CD14-positive monocyte (primary cell): Measurements from ENCODE around the gene FGGY. TPM values are rescaled to one million over a fixed set of nuclear protein-coding genes. Genes with fewer than 3 reads are reported as not detected.
"Not testable (repeated sequence)": the region's sequence is repeated elsewhere in the genome, so short reads cannot be mapped to it uniquely, and the experiment has no call there.

Experiments used
- DNase-seq, 3 donors: peaks; one replicate each; pipeline ENCODE4 v3.0.0-alpha.2; 2011 to 2022
- H2AFZ ChIP-seq: 2 replicates; pipeline ENCODE4 v1.6.0; 2012; ENCODE audit warnings: mild to moderate bottlenecking, low read depth, low read length, inconsistent platforms; ENCODE audit not compliant: insufficient read depth, poor library complexity, severe bottlenecking
- H3K27ac ChIP-seq, 2 donors: 1 replicate in 1 of 2; 2 replicates in 1 of 2; pipeline ENCODE4 v1.5.1; 2012 to 2013; ENCODE audit warnings: low read length in 2 of 2, control low read depth in 1 of 2, inconsistent platforms in 1 of 2, low read depth in 1 of 2, mild to moderate bottlenecking in 1 of 2
- H3K27me3 ChIP-seq, 2 donors: one replicate each; pipeline versions ENCODE4 v1.6.0 to v1.6.1; 2011 to 2013; ENCODE audit warnings: low read length in 2 of 2; ENCODE audit not compliant: control insufficient read depth in 2 of 2, insufficient read depth in 2 of 2
- H3K36me3 ChIP-seq, 2 donors: replicated peaks in 1 of 2; 1 replicate in 1 of 2; 2 replicates in 1 of 2; pipeline versions ENCODE4 v1.5.1 to v1.6.1; 2012 to 2013; ENCODE audit warnings: low read length in 2 of 2, control low read depth in 1 of 2, inconsistent platforms in 1 of 2, mild to moderate bottlenecking in 1 of 2; ENCODE audit not compliant: insufficient read depth in 2 of 2, control insufficient read depth in 1 of 2
- H3K4me1 ChIP-seq, 2 donors: 1 replicate in 1 of 2; 2 replicates in 1 of 2; pipeline versions ENCODE4 v1.5.1 to v1.6.1; 2012 to 2013; ENCODE audit warnings: low read length in 2 of 2, control low read depth in 1 of 2, inconsistent platforms in 1 of 2, mild to moderate bottlenecking in 1 of 2, moderate library complexity in 1 of 2; ENCODE audit not compliant: insufficient read depth in 2 of 2, control insufficient read depth in 1 of 2
- H3K4me2 ChIP-seq: replicated peaks from 2 replicates; pipeline ENCODE3; 2012; ENCODE audit warnings: low read length, moderate library complexity, mild to moderate bottlenecking; ENCODE audit not compliant: poor library complexity, severe bottlenecking; ENCODE audit errors: extremely low read depth
- H3K4me3 ChIP-seq, 3 experiments: fragments of 200-600 bp in 1 of 3; sonication (generic) in 1 of 3; replicated peaks in 1 of 3; 1 replicate in 2 of 3; 2 replicates in 1 of 3; pipeline ENCODE4 v1.5.1; 2011 to 2013; ENCODE audit warnings: low read length in 3 of 3, mild to moderate bottlenecking in 3 of 3, control low read depth in 2 of 3, low read depth in 2 of 3, inconsistent platforms in 1 of 3, moderate library complexity in 1 of 3
- H3K79me2 ChIP-seq: 2 replicates; pipeline ENCODE4 v1.6.0; 2012; ENCODE audit warnings: mild to moderate bottlenecking, control low read depth, inconsistent platforms, low read length, moderate library complexity; ENCODE audit not compliant: insufficient read depth
- H3K9ac ChIP-seq: 2 replicates; pipeline ENCODE4 v1.6.0; 2017; ENCODE audit warnings: low read length, mild to moderate bottlenecking; ENCODE audit not compliant: insufficient read depth, poor library complexity, severe bottlenecking
- H3K9me3 ChIP-seq, 2 donors: replicated peaks in 1 of 2; 1 replicate in 1 of 2; 2 replicates in 1 of 2; pipeline versions ENCODE4 v1.5.1 to v1.6.1; 2012 to 2013; ENCODE audit warnings: low read length in 2 of 2, control low read depth in 1 of 2; ENCODE audit not compliant: control insufficient read depth in 1 of 2, insufficient read depth in 1 of 2
- H4K20me1 ChIP-seq: 2 replicates; pipeline ENCODE4 v1.6.0; 2012; ENCODE audit warnings: mild to moderate bottlenecking, low read length, control low read depth, moderate library complexity; ENCODE audit not compliant: insufficient read depth
- H3K27ac Mint-ChIP-seq, 7 donors: one replicate each; pipeline ENCODE4 v1.8.0; 2020; ENCODE audit warnings: mild to moderate bottlenecking in 7 of 7, mixed read lengths in 7 of 7, moderate library complexity in 6 of 7, inconsistent platforms in 2 of 7
- H3K27me3 Mint-ChIP-seq, 3 donors: one replicate each; pipeline ENCODE4 v1.8.0; 2021 to 2022; ENCODE audit warnings: low read depth in 3 of 3, mild to moderate bottlenecking in 3 of 3, mixed read lengths in 3 of 3, moderate library complexity in 3 of 3, inconsistent platforms in 1 of 3
- H3K36me3 Mint-ChIP-seq, 2 donors: one replicate each; pipeline ENCODE4 v1.8.0; 2020; ENCODE audit warnings: mixed read lengths in 2 of 2, inconsistent platforms in 1 of 2, mild to moderate bottlenecking in 1 of 2
- H3K4me1 Mint-ChIP-seq: one replicate; pipeline ENCODE4 v1.8.0; 2020; ENCODE audit warnings: mild to moderate bottlenecking, mixed read lengths
- H3K4me3 Mint-ChIP-seq, 2 donors: one replicate each; pipeline ENCODE4 v1.8.0; 2020; ENCODE audit warnings: mild to moderate bottlenecking in 2 of 2, mixed read lengths in 2 of 2, moderate library complexity in 1 of 2
- H3K9me3 Mint-ChIP-seq, 7 donors: one replicate each; pipeline ENCODE4 v1.8.0; 2020 to 2022; ENCODE audit warnings: mixed read lengths in 7 of 7, mild to moderate bottlenecking in 6 of 7, moderate library complexity in 6 of 7, inconsistent platforms in 2 of 7
- CTCF ChIP-seq: fragments of 200-600 bp; IDR thresholded peaks from one replicate; pipeline ENCODE4 v1.8.0; 2022; ENCODE audit warnings: antibody characterized with exemption, mild to moderate bottlenecking
- WGBS: methylation state at CpG from one replicate; pipeline ENCODE4 v1.1.5; 2013; ENCODE audit warnings: missing lambda C conversion rate; ENCODE audit not compliant: insufficient coverage; 5-methylcytosine and 5-hydroxymethylcytosine counted together
- intact Hi-C, 2 donors: fragments of 100-400 bp; cut with micrococcal nuclease; formaldehyde crosslinking; loops; one replicate each; pipeline versions ENCODE4 v1.15.0 to v1.15.1; 2023
- polyA plus RNA-seq, 3 donors: library from polyadenylated mRNA; depleted of rRNA in 1 of 3; unstranded in 2 of 3; stranded (reverse) in 1 of 3; fragments of 300-500 nt in 2 of 3; fragments of >200 nt in 1 of 3; fragmentation: Illumina TruSeq in 2 of 3; gene quantifications; 1 replicate in 2 of 3; 2 replicates in 1 of 3; pipeline ENCODE4 v1.2.3, GENCODE V29; 2012 to 2021

The FGGY gene
- polyA plus RNA-seq, 3 donors, result 2.3 to 4.3 (median 2.9) TPM

- H2AFZ ChIP-seq, H3K36me3 ChIP-seq, H3K9me3 ChIP-seq, H3K4me2 ChIP-seq, H3K36me3 Mint-ChIP-seq, H3K79me2 ChIP-seq, H3K4me3 ChIP-seq, intact Hi-C loops, H3K27ac Mint-ChIP-seq, H3K27me3 ChIP-seq, H3K4me1 ChIP-seq, H3K4me1 Mint-ChIP-seq, DNase-seq, H3K9ac ChIP-seq, H3K4me3 Mint-ChIP-seq, H4K20me1 ChIP-seq, H3K27ac ChIP-seq, H3K27me3 Mint-ChIP-seq: not testable (repeated sequence)
- H3K9me3 Mint-ChIP-seq, result peaks cover 3 to 16% (median 6%) of the 10 kb centered on the region in 7 donors
Observed at GRCh38 chr1:59465478-59465877, 168.6 kb downstream of the FGGY start.

- Histone ChIP-seq H4K20me1 (no peaks in the 10 kb centered on the region), H3K79me2 (no peaks in the 10 kb centered on the region), H3K27ac (no peak overlapping the region), H3K27me3 (no peaks in the 10 kb centered on the region), H2AFZ (no peak overlapping the region), H3K36me3 (no peaks in the 10 kb centered on the region), H3K9me3 (peaks cover 0 to 14% of the 10 kb centered on the region in 2 donors), H3K9ac (no peak overlapping the region), H3K4me3 (no peak overlapping the region), H3K4me2 (no peak overlapping the region), H3K4me1 (no peaks in the 10 kb centered on the region)
- H3K9me3 Mint-ChIP-seq, result peaks cover 4 to 21% (median 10%) of the 10 kb centered on the region in 7 donors
- no peak for DNase-seq
- H3K27me3 Mint-ChIP-seq, result no peaks in the 10 kb centered on the region
- H3K27ac Mint-ChIP-seq, result no peak overlapping the region
- intact Hi-C loops, result no loop called here
- H3K4me3 Mint-ChIP-seq, result no peak overlapping the region
- TF ChIP-seq CTCF, result no peak
- 100% methylated on average over 1 of the region's 1 CpG for WGBS
- peaks cover 1% of the 10 kb centered on the region for H3K4me1 Mint-ChIP-seq
- no peaks in the 10 kb centered on the region for H3K36me3 Mint-ChIP-seq
Observed at GRCh38 chr1:59468828-59469428, 172.0 kb downstream of the FGGY start.

DNA sequence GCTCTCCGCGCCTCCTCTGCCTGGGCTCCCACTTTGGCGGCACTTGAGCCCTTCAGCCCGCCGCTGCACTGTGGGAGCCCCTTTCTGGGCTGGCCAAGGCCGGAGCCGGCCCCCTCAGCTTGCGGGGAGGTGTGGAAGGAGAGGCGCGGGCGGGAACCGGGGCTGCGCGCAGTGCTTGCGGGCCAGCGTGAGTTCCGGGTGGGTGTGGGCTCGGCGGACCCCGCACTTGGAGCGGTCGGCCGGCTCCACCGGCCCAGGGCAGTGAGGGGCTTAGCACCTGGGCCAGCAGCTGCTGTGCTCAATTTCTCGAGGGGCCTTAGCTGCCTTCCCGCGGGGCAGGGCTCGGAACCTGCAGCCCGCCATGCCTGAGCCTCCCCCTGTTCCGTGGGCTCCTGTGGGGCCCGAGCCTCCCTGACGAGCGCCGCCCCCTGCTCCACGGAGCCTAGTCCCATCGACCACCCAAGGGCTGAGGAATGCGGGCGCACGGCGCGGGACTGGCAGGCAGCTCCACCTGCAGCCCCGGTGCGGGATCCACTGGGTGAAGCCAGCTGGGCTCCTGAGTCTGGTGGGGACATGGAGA, 175.2 kb downstream of the FGGY start:
- not testable (repeated sequence) for H3K4me1 Mint-ChIP-seq

More for the DNA sequence above, 175.2 kb downstream of the FGGY start:
- H3K4me3 Mint-ChIP-seq, H3K9ac ChIP-seq, H2AFZ ChIP-seq, H3K36me3 ChIP-seq, H4K20me1 ChIP-seq, H3K79me2 ChIP-seq, intact Hi-C loops, H3K4me1 ChIP-seq, DNase-seq, H3K4me2 ChIP-seq, H3K27me3 ChIP-seq, H3K27ac Mint-ChIP-seq, H3K36me3 Mint-ChIP-seq, H3K27me3 Mint-ChIP-seq, H3K27ac ChIP-seq, H3K4me3 ChIP-seq: not testable (repeated sequence)
- 99% methylated on average over 35 of the region's 43 CpGs for WGBS
- peaks cover 0 to 14% of the 10 kb centered on the region in 2 donors for H3K9me3 ChIP-seq
- H3K9me3 Mint-ChIP-seq, result peaks cover 4 to 18% (median 7%) of the 10 kb centered on the region in 7 donors
